CD4-positive, alpha-beta T cell treated with Interleukin-21 for 1 hour (primary cell): ENCODE measurements around the gene MX2.
"Not testable (repeated sequence)": the region's sequence is repeated elsewhere in the genome, so short reads cannot be mapped to it uniquely, and the experiment has no call there.

Source experiments
- DNase-seq: peaks from one replicate; pipeline ENCODE4 v3.0.0-alpha.2; 2020

The MX2 gene

DNA sequence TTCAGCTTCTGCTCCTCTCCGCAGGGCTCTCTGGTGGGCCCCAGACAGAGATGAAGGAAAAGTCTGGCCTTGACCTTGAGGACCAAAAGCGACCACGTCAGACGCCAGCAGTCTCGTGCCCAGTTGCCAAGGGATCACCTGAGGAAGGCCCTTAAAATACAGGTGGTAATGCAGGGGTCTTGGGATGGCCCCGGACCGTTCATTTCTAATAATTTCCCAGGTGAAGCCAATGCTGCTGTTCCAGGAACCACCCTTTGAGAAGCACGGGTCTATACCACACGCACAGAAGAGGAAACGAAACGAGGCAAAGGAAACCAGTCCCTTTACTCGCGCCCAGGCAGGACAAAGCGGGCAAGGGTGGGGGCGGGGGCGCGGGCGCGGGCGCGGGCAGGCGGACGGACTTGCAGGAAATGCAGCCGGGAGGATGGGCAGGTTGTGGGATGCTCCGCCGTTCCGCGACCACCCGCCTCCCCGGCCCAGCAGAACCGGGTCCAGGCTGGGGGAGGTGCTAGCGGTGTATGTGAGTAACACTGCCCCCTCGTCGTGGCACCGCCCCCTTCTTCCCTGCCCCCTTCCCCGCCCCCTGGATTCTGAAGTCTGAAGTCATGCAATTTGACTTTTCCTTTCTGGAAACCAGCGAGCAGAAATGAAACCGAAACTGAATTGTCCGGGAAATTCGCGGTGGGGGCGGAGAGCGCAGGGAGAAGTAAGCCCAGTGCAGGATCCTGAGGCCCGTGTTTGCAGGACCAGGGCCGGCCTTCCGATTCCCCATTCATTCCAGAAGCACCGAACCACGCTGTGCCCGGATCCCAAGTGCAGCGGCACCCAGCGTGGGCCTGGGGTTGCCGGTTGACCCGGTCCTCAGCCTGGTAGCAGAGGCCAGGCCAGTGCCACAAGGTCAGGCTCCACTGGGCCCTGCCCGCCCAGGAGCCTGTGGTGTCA is 58.4 kb downstream of the MX2 start:
- peak; percentile 71 for DNase-seq

- not testable (repeated sequence) for DNase-seq
Measured at GRCh38 chr21:41420998-41421397, 59.2 kb downstream of the MX2 start.

GRCh38 chr21:41422546-41423304 is 60.9 kb downstream of the MX2 start:
- DNase-seq, result no peak

GRCh38 chr21:41423305-41423636 is 61.4 kb downstream of the MX2 start:
- DNase-seq, result peak; percentile 23

- no peak for DNase-seq
Measured at GRCh38 chr21:41425588-41425953, 63.7 kb downstream of the MX2 start.

DNA sequence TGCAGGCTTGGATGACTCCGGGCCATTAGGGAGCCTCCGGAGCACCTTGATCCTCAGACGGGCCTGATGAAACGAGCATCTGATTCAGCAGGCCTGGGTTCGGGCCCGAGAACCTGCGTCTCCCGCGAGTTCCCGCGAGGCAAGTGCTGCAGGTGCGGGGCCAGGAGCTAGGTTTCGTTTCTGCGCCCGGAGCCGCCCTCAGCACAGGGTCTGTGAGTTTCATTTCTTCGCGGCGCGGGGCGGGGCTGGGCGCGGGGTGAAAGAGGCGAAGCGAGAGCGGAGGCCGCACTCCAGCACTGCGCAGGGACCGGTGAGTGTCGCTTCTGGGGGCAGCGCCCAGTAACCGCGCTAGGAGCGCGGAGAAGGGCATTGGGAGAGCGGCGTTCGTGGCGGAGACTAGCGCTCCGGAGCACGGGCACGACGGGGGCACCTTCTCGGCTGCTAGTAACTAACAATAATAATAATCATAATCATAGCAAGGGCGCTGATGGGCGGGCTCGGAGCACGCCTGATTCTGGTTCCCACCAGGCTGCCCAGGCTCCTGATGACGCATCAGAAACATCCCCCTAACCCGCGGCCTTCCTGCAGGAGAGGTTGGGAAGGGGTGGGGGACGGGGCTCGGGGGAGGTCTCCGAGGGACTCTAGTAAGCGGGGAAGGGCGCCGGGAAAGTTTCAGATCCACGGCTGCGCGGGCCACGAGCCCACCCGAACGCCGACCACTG is 64.3 kb downstream of the MX2 start, which contains the start of gene MX1:
Gene MX1, plus strand, starts transcription at position 286 of the 722 bp plus-strand sequence. CDS start 5,832 bp downstream, outside the sequence.
- peak; percentile 90 for DNase-seq

- DNase-seq, result no peak
Measured at GRCh38 chr21:41426676-41427404, 65.0 kb downstream of the MX2 start.

DNA sequence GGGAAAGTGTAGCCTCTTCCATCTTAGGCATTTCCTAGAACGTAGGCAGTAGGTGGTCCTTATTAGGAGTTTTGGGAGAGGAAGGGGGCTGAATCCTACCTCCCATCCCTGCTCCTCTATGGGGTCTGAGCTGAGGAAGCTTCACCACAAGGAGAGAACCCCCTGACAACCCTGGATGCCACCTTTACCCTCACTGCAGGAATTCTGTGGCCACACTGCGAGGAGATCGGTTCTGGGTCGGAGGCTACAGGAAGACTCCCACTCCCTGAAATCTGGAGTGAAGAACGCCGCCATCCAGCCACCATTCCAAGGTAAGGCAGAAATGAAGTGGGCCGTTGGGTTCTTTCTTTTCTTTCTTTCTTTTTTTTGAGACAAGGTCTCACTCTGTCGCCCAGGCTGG is 65.7 kb downstream of the MX2 start:
- no peak for DNase-seq

- DNase-seq, result no peak
Measured at GRCh38 chr21:41428311-41428710, 66.5 kb downstream of the MX2 start.

GRCh38 chr21:41428847-41429246 is 67.0 kb downstream of the MX2 start:
- no peak for DNase-seq

- no peak for DNase-seq
Measured at GRCh38 chr21:41429305-41429704, 67.5 kb downstream of the MX2 start.

DNA sequence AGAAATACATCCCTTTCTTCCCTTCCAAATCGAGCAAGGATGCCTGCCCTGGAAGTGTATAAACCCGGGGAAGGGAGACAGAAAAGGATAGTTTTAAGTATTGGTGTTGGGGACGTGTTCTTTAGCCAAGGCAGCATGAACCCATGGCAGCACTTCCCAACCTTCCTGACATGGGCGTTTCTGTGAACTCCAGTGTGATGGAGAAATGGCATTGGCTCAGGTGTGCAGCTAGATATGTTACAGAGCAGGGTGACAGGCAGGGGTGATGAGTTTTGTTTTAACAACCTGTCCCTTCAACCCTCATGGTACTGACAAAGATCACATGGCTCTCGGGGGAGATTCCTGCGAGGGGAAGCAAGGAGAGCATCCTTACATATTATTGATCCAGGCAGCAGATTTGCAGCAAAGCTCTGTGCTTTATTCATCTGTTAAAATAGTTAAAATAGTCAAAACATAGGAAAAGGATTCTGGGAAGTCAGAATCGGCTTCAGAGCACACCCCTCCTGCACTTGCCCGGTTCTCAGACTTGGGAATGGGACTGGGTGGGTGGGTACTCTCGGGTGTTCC is 68.2 kb downstream of the MX2 start:
- no peak for DNase-seq

DNA sequence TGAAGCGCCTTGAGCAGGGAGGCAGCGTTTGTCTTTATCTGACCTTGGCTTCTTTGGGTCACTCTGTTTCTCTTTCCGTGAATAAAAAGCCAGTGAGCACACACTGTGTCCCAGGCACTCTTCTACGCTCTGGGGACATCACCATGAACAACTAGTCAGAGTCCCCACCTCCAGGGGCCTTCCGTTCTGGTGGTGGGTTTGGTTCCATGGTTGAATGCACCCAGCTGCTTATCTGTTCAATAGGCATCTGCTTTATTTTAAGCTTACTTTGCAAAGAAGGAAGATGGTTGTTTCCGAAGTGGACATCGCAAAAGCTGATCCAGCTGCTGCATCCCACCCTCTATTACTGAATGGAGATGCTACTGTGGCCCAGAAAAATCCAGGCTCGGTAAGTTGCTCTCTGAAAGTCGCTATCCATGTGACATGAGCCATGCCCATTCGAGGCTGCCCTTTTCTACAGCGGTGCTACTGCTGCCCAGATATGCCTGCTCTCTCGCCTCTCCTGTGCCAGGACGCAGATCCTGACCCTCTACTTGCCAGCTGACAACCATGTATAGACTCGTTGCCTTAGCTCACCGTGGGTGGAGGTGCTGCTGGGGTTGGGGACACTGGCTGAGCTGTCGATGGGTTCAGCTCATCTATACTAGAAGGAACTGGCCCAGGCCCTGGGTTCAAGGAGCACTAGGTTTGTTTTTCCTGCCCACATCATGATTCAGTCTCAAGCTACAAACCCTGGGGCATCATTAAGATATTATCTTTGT is 70.1 kb downstream of the MX2 start:
- no peak for DNase-seq

DNA sequence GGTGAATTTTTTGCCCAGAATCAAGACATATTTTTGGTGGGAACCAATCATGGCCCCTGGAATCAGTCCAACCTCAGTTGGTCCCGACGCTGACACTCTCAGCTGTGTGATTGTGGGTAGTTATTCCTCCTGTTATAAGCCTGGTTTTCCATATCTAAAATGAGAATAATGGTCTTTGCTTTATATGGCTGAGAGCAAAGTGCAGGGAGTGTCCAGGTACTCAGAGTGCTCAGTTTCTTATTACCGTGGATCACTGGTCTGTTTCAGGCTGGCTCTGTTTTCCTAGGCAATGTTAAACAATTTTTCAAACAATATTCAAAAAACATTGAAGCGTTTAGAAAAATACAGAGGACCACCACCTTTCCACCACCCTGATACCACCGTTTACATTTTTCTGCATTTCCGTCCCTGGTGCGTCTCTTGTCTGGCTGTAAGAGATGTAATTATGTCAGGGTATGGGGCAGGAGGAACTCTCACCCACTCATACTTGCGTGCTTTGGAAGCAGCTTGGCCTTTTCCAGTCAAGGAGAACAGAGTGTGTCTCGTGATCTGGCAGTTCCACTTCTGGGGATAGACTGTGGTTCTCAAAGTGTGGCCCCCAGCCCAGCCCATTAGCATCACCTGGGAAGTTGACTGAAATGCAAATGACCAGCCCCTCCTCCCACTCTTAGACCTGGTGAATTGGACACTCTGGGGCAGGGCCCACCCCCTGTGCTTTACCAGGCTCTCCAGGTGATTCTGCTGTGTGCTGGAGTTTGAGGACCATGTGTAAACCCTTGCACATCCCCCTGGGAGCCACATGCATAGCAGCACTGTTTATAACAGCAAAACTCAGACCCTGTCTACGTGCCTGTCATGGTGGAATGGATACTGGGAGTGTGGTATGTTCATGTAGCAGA is 71.0 kb downstream of the MX2 start:
- DNase-seq, result no peak

GRCh38 chr21:41433566-41433965 is 71.7 kb downstream of the MX2 start:
- DNase-seq, result no peak

GRCh38 chr21:41435706-41436105 is 73.9 kb downstream of the MX2 start:
- DNase-seq, result no peak

GRCh38 chr21:41437729-41438128 is 75.9 kb downstream of the MX2 start:
- no peak for DNase-seq

GRCh38 chr21:41438425-41439113 is 76.7 kb downstream of the MX2 start:
- DNase-seq, result no peak

GRCh38 chr21:41439248-41439647 is 77.4 kb downstream of the MX2 start:
- DNase-seq, result no peak

DNA sequence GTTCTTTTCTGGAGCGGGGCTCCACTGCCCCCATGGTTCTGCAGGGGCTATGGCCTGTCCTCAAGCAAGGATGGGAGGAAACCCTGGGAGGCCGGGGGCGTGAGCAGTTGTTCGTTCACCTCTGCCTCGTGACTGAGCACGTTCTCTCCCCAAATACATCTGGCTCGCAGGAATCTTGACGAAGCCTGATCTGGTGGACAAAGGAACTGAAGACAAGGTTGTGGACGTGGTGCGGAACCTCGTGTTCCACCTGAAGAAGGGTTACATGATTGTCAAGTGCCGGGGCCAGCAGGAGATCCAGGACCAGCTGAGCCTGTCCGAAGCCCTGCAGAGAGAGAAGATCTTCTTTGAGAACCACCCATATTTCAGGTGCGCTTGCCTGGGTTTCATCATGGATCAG is 79.7 kb downstream of the MX2 start:
- no peak for DNase-seq
